NCI-H2171 (cell line): ENCODE data around the gene HYI.
"Not testable (repeated sequence)": the region's sequence is repeated elsewhere in the genome, so short reads cannot be mapped to it uniquely, and the experiment has no call there.

ENCODE experiments used
- DNase-seq: peaks from one replicate; lab custom pipeline; 2025; lab: John Stamatoyannopoulos, UW

HYI gene

GRCh38 chr1:43453442-43454269 is at the start of gene HYI:
HYI (minus strand) TSS chr1:43453931; CDS start chr1:43453793, 138 bp downstream.
- peak; percentile 73 for DNase-seq

GRCh38 chr1:43501806-43502205 is 48.1 kb upstream of the HYI start:
- not testable (repeated sequence) for DNase-seq

- DNase-seq = no peak
These were observed 46.2 kb upstream of the HYI start for GRCh38 chr1:43499898-43500297.

- no peak for DNase-seq
These were observed 41.5 kb upstream of the HYI start for GRCh38 chr1:43495204-43495603.

- no peak for DNase-seq
These were observed 40.1 kb upstream of the HYI start for GRCh38 chr1:43493661-43494450.

GRCh38 chr1:43492826-43493225 is 39.1 kb upstream of the HYI start:
- DNase-seq = no peak

GRCh38 chr1:43491061-43491460 is 37.3 kb upstream of the HYI start:
- no peak for DNase-seq

- no peak for DNase-seq
These were observed 34.4 kb upstream of the HYI start for GRCh38 chr1:43488165-43488564.

GRCh38 chr1:43484367-43484766 is 30.6 kb upstream of the HYI start:
- DNase-seq = no peak

GRCh38 chr1:43482215-43482614 is 28.5 kb upstream of the HYI start:
- no peak for DNase-seq

- no peak for DNase-seq
These were observed 27.8 kb upstream of the HYI start for GRCh38 chr1:43481491-43481890.

- no peak for DNase-seq
These were observed 25.7 kb upstream of the HYI start for GRCh38 chr1:43479414-43479813.

GRCh38 chr1:43477716-43478115 is 24.0 kb upstream of the HYI start:
- no peak for DNase-seq

GRCh38 chr1:43475611-43476401 is 22.1 kb upstream of the HYI start:
- not testable (repeated sequence) for DNase-seq

- no peak for DNase-seq
These were observed 19.7 kb upstream of the HYI start for GRCh38 chr1:43473463-43473862.

GRCh38 chr1:43472463-43473151 is 18.9 kb upstream of the HYI start:
- DNase-seq = not testable (repeated sequence)

GRCh38 chr1:43472087-43472462 is 18.3 kb upstream of the HYI start:
- DNase-seq = no peak

- DNase-seq = no peak
These were observed 16.2 kb upstream of the HYI start for GRCh38 chr1:43469932-43470331.

- no peak for DNase-seq
These were observed 14.7 kb upstream of the HYI start for GRCh38 chr1:43468414-43468813.

GRCh38 chr1:43466403-43466802 is 12.7 kb upstream of the HYI start:
- no peak for DNase-seq

GRCh38 chr1:43465505-43466067 is 11.9 kb upstream of the HYI start:
- no peak for DNase-seq
